ENCODE measurements around the gene TEX26.

Gene TEX26

DNA sequence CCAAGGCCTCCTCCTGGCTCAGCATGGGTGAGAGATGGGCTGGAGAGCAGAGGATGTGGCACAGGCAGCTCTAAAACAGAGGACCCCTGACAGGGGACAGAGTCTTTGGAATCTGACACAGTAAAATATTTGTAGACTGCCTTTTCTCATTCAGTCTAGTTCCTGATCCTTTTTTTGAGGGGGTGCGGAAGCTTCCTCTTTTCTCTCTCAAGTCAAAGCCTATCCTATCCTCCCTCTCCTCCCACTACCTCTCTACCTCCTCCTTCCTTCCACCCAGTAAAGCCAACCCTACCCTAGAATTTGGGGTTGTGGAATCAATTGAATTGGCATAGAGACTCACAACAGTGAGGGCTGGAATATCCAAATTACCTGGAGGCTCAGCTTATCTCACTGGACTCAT, 82.0 kb downstream of the TEX26 start:
- no peak for DNase-seq

DNA sequence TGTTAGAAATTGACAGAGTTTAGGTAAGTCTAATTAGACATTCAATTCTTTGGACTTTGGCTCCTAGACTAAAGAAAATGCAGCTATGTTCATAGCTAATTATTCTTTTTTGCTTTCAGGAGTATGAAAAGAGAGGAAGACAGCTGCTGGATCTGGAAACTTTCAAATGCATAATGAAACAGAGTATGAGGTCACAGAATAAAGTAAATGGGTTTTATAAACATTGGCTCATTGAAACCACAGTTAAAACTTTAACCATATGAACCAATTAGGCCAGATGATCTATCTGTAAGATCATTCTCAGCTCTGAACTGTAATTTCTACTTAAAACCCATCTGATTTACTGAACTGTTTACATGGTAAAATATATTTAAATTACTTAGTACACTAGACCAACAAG, 82.7 kb downstream of the TEX26 start:
- DNase-seq: no peak

DNA sequence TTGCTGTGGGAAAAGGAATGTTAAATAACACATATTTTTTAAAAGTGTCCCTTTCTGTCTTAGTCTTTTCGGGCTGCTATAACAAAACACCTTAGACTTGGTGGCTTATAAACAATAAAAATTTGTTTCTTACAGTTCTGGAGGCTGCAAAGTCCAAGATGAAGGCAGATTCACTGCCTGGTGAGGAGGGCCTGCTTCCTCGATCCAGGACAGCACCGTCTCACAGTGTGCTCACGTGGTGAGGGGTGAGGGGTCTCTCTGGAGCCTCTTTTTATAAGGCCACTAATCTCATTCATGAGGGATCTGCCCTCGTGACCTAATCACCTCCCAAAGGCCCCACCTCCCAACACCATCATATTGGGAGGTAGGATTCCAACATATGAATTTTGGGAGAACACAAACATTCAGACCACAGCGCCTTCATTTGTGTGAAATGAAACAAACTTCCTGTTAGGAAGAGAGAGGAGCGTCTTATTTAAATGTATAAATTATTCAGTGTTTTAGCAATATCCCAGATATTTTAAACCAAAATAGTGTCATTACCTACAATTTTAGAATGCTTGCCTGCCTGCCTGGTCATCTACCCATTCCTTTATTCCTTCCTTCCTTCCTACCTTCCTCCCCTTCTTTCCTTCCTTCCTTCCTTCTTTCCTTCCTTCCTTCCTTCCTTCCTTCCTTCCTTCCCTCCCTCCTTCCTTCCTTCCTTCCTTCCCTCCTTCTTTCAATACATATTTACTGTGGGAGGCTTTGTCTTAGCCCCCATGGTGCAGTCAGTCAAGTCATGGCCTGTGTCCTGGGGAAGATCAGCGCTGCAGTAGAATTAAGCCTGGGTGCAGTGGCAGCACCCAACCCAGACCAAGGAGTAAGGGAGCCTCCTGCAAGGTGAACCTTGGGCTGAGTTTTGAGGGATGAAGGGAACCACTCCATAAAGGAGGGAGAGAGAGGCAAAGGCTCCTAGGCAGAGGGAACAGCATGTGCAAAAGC, 84.2 kb downstream of the TEX26 start:
- DNase-seq: no peak

DNA sequence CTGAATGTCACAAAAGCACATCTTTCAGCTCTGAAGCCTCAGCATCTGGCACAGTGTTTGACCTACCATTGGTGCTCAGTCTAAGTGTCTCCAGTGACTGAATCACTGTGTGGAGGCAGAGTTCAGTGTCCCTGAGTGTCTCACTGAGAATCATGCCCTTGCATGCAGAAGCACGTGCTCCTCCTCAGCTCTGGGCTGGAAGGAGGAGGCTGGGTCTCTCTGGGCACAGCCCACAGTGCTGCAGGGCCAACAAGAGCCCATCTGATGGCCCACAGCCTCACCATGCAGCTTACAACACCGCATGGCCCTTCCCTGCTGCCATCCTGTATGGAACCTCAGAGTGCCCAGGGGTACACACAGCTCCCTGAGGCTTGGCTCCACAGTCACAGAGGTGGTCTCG, 86.1 kb downstream of the TEX26 start:
- no peak for DNase-seq

DNA sequence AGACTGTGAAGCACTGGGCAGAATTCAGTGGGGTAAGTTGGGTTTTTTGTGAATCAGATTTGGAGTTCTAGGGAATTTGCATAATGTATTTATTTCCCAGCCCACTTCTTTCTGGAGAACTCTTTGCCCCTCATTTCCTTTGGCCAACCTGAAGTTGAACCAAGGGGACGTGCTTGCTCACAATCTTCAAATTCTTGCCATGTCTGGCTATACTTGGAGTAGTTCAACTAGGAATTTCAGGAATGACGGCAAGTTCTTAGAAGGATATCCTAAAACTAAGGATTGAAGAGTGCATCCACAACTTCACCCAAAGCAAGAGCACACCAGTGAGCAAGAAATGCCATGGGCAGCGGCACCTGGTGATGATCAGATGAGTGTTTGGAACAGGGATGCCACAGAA, 88.5 kb downstream of the TEX26 start:
- DNase-seq: no peak

DNA sequence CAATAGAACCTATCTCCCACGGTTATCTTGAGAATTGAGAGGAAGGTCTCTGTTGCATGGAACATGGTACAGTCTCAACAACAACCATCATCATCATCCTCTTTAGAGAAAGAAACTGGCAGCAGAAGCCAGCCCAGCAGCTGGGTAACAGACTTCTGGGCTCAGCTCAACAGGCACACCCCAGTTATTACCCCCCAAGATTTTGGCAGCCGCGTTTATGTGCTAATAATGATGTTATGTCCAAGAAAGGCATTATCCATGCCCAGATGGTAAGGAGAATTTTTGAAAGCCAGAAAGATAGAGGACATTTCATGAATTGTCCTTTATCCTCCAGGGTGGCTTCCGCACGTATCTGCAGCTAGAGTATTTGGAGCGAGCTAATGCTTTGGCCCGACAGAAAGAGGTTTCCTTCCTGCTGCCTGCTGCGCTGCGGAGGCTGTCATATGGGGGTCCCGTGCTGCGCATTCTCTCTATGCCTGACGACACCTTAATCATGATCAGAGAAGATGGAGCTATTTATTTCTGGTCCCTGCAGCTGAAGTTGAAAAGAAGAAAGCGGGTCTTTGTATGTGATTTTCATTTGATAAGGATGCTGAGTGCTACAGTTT, 89.9 kb downstream of the TEX26 start:
- DNase-seq: no peak

DNA sequence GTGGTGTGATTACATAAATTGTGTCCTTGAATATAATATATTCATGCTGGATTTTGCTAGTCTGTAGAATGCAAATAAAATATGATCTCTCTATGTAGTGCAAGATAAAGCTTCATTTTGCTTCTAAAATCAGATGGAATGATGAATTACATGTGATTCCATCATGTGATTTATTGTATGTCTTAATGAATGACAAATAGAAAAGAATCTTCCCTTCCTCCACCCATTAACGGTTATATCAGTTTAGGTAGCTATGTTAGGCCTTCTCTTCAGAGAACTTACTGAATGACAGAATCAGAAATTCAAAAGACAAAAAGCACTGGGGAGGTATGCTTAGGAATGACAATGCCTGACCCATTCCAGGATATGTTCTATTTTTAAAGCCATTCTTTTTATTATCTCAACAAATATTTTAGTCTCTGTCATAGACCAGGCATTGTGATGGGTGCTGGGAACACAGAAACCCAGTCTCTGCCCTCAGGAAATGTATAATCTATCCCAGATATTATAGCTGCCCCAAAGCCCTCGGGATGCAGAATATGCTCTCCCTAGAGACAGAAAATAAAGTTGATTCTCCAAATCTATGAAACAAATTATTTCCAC, 90.6 kb downstream of the TEX26 start:
- no peak for DNase-seq
